Fibroblast of lung (primary cell): ENCODE data around the gene DNAJC27. TPM values are rescaled to one million over a fixed set of nuclear protein-coding genes. Genes with fewer than 3 reads are reported as not detected.
"Not testable (repeated sequence)": the region's sequence is repeated elsewhere in the genome, so short reads cannot be mapped to it uniquely, and the experiment has no call there.

Source experiments
- DNase-seq, 2 donors: peaks; one replicate each; pipeline versions ENCODE4 v3.0.0 to v3.0.0-alpha.2; 2010; ENCODE audit warnings: low read depth in 2 of 2
- H2AFZ ChIP-seq: 2 replicates; pipeline ENCODE4 v1.5.1; 2012; ENCODE audit warnings: low read length, control low read depth, inconsistent platforms
- H3K27ac ChIP-seq: 2 replicates; pipeline ENCODE4 v1.5.1; 2011; ENCODE audit warnings: low read length, control low read depth; ENCODE audit not compliant: insufficient read depth
- H3K27me3 ChIP-seq: 2 replicates; pipeline ENCODE4 v1.5.1; 2011; ENCODE audit warnings: mild to moderate bottlenecking, low read length; ENCODE audit not compliant: control insufficient read depth, insufficient read depth
- H3K36me3 ChIP-seq: 2 replicates; pipeline ENCODE4 v1.5.1; 2011; ENCODE audit warnings: low read length; ENCODE audit not compliant: control insufficient read depth, insufficient read depth
- H3K4me1 ChIP-seq: 2 replicates; pipeline ENCODE4 v1.5.1; 2011; ENCODE audit warnings: low read length; ENCODE audit not compliant: control insufficient read depth, insufficient read depth; ENCODE audit errors: extremely low read depth
- H3K4me2 ChIP-seq: 2 replicates; pipeline ENCODE4 v1.5.1; 2011; ENCODE audit warnings: low read length, control low read depth; ENCODE audit not compliant: insufficient read depth; ENCODE audit errors: extremely low read depth
- H3K4me3 ChIP-seq, 4 experiments: fragments of 200-600 bp in 1 of 4; sonication (generic) in 1 of 4; replicated peaks in 1 of 4; 2 replicates each; pipeline ENCODE4 v1.5.1; 2011 to 2016; ENCODE audit warnings: low read length in 4 of 4, low read depth in 3 of 4, mild to moderate bottlenecking in 3 of 4, control low read depth in 2 of 4, inconsistent platforms in 1 of 4, mixed read lengths in 1 of 4; ENCODE audit not compliant: insufficient read depth in 1 of 4; ENCODE audit errors: control extremely low read depth in 1 of 4
- H3K79me2 ChIP-seq: 2 replicates; pipeline ENCODE4 v1.5.1; 2012; ENCODE audit warnings: mild to moderate bottlenecking, low read length, inconsistent platforms; ENCODE audit not compliant: control insufficient read depth, insufficient read depth
- H3K9ac ChIP-seq: 2 replicates; pipeline ENCODE4 v1.5.1; 2011; ENCODE audit warnings: mild to moderate bottlenecking, low read length, control low read depth; ENCODE audit not compliant: insufficient read depth
- H3K9me3 ChIP-seq: 2 replicates; pipeline ENCODE4 v1.5.1; 2012; ENCODE audit warnings: low read depth, low read length; ENCODE audit not compliant: control insufficient read depth, insufficient read depth
- H4K20me1 ChIP-seq: 2 replicates; pipeline ENCODE4 v1.5.1; 2011; ENCODE audit warnings: low read length; ENCODE audit not compliant: control insufficient read depth, insufficient read depth; ENCODE audit errors: extremely low read depth
- EZH2 ChIP-seq: IDR thresholded peaks from 2 replicates; pipeline ENCODE4 v1.5.1; 2012; ENCODE audit warnings: low read length, control low read depth, mild to moderate bottlenecking; ENCODE audit errors: missing control alignments
- polyA plus RNA-seq, 2 donors: library from polyadenylated mRNA; depleted of rRNA in 1 of 2; stranded (reverse) in 1 of 2; unstranded in 1 of 2; fragments of >200 nt; gene quantifications; 2 replicates each; pipeline ENCODE4 v1.2.1, GENCODE V29; 2011 to 2012; ENCODE audit warnings: missing spikeins in 1 of 2
- total RNA-seq: library from RNA; depleted of rRNA; stranded (reverse); fragments of >200 nt; gene quantifications from 2 replicates; pipeline ENCODE4 v1.2.1, GENCODE V29; 2014
- TF ChIP-seq, protein P1 (sequence below), 2 donors: IDR thresholded peaks in 1 of 2; conservative IDR thresholded peaks in 1 of 2; 1 replicate in 1 of 2; 2 replicates in 1 of 2; pipeline ENCODE4 v1.5.1; 2011 to 2012; ENCODE audit warnings: low read length in 2 of 2, control low read depth in 1 of 2, inconsistent platforms in 1 of 2, low read depth in 1 of 2, mild to moderate bottlenecking in 1 of 2

The DNAJC27 gene
- total and polyA plus RNA-seq, 2 donors (not counting 1 experiment from before 2014, with no cell fraction given) = 5.0 to 7.3 TPM

DNA sequence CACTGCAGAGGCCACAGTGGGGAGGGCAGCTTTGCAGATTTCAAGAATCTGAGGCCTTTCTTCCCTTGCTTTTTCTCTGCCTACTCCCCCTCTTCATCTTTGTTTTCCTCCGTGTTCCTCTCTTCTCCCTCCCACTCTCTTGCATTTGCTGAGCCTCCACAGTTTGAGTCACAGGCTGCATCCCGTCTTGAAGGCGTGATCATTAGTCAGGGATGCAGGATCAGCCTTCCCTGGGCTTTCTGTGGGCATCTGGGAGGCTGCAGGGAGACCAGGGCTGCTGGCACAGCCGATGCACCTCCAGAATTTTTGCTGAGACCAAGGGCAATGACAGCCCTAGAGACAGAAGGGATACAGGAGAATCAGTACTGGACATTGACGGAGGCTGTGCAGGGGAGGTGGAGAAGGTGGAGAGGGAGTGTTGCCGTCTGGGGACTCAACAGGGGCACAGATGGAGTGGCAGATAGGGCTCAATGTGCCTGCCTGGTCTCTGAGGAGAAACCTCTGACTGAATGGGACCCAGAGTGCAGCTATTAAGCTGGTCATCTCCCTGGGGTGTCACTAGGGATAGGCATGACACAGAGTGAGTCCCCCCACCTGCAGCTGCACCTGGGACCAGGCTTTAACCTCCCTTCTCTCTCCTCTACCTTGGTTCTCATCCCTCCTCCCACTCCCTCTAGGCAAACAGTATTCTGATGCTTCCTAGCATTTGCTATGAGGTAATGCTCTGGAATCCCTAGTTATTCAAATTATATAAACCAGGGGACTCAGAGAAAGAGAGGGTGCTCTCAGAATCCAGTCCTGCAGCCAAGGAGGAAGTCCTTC lies 29.0 kb upstream of the DNAJC27 start:
- Histone ChIP-seq H3K9ac (no peak overlapping the region), H3K4me1 (no peaks in the 10 kb centered on the region), H2AFZ (peak overlapping the region; percentile 36), H3K36me3 (no peaks in the 10 kb centered on the region), H4K20me1 (no peaks in the 10 kb centered on the region), H3K4me2 (peak overlapping the region; percentile 37), H3K27me3 (no peaks in the 10 kb centered on the region), H3K9me3 (no peaks in the 10 kb centered on the region), H3K27ac (no peak overlapping the region), H3K79me2 (no peaks in the 10 kb centered on the region), H3K4me3 (no peak overlapping the region)
- peak in 1 of 2 donors; percentile 65 for DNase-seq
- TF ChIP-seq, protein P1, sequence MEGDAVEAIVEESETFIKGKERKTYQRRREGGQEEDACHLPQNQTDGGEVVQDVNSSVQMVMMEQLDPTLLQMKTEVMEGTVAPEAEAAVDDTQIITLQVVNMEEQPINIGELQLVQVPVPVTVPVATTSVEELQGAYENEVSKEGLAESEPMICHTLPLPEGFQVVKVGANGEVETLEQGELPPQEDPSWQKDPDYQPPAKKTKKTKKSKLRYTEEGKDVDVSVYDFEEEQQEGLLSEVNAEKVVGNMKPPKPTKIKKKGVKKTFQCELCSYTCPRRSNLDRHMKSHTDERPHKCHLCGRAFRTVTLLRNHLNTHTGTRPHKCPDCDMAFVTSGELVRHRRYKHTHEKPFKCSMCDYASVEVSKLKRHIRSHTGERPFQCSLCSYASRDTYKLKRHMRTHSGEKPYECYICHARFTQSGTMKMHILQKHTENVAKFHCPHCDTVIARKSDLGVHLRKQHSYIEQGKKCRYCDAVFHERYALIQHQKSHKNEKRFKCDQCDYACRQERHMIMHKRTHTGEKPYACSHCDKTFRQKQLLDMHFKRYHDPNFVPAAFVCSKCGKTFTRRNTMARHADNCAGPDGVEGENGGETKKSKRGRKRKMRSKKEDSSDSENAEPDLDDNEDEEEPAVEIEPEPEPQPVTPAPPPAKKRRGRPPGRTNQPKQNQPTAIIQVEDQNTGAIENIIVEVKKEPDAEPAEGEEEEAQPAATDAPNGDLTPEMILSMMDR (conservative IDR thresholded peaks at IDR 0.05 in 1 of 2, IDR thresholded peaks at IDR 0.05 in 1 of 2; ENCODE audit: low read depth in 1 of 2, low read length in 2 of 2) = no peak
- TF ChIP-seq EZH2 = no peak

DNA sequence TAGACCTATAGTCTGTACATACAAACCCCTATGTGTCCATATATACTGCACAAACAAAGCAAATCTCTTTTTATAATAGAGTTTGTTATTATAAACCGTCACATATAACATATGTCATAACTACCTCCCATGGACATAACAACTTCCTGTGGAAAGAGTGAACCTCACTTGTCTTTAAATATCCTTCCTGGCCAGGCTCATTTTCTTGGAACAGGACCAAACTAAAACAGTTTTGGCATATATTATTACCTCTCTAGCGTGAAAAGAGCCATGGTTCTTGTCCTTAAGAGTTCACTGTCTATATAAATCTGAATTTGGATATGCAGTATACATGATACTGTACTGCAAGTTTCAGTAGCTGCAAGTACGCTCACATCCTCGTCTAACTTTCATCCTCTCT lies 28.3 kb upstream of the DNAJC27 start:
- no peaks in the 10 kb centered on the region for H3K79me2 ChIP-seq
- H2AFZ ChIP-seq = peak overlapping the region; percentile 36
- H3K9me3 ChIP-seq = no peaks in the 10 kb centered on the region
- no peak for TF ChIP-seq EZH2
- H3K4me3 ChIP-seq = no peak overlapping the region
- no peaks in the 10 kb centered on the region for H4K20me1 ChIP-seq
- no peaks in the 10 kb centered on the region for H3K36me3 ChIP-seq
- H3K27ac ChIP-seq = no peak overlapping the region
- H3K4me1 ChIP-seq = no peaks in the 10 kb centered on the region
- peak overlapping the region; percentile 37 for H3K4me2 ChIP-seq
- H3K27me3 ChIP-seq = no peaks in the 10 kb centered on the region
- no peak for DNase-seq
- no peak overlapping the region for H3K9ac ChIP-seq

DNA sequence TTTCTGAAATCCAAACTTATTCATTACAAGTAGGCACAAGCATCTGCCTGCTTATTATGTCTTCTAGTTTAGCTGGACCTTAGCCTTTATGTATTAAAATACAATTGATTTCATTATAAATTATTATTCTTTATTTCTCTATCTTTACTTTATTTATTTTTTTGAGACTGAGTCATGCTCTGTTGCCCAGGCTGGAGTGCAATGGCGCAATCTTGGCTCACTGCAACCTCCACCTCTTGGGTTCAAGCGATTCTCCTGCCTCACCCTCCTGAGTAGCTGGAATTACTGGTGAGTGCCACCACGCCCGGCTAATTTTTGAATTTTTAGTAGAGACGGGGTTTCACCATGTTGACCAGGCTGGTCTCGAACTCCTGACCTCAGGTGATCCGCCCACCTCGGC lies 27.3 kb upstream of the DNAJC27 start:
- not testable (repeated sequence) for H3K27ac ChIP-seq

DNA sequence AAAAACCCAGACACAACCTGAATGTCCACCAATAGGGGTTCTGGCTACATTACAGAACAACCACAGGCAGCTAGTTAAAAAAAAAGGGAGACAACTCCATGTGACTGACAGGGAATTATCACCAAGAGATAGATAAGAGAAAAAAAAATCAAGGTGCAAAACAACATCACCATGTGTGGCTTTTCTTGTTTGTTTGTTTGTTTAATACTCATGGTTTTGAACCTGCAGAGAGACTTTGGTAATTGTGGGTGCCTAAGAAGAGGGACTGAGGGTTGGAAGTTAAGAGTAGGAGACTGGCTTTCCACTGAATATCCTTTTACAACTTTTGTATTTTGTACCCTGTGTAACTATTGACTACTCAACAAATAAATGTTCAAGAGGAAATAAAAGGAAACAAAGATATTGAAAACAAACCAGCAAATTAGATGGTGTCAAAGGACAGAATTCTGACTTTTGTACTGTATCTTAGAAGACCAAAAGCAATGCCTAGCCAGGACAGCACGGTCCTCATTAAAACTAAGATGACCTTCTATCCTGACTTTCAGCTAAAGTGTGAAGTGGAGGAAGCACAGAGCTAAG lies 22.5 kb upstream of the DNAJC27 start:
- H3K9me3 ChIP-seq = no peaks in the 10 kb centered on the region
- H3K9ac ChIP-seq = no peak overlapping the region
- H2AFZ ChIP-seq = no peak overlapping the region

More for the DNA sequence above, 27.3 kb upstream of the DNAJC27 start:
- H3K9ac ChIP-seq, H3K4me2 ChIP-seq, H4K20me1 ChIP-seq, H3K9me3 ChIP-seq, DNase-seq, H3K79me2 ChIP-seq, H3K36me3 ChIP-seq, H3K4me1 ChIP-seq, H2AFZ ChIP-seq, H3K4me3 ChIP-seq, H3K27me3 ChIP-seq: not testable (repeated sequence)

More for the DNA sequence above, 22.5 kb upstream of the DNAJC27 start:
- Histone ChIP-seq H3K4me3 (no peak overlapping the region), H3K27me3 (no peaks in the 10 kb centered on the region), H3K27ac (no peak overlapping the region), H3K36me3 (no peaks in the 10 kb centered on the region), H4K20me1 (no peaks in the 10 kb centered on the region), H3K4me1 (no peaks in the 10 kb centered on the region), H3K4me2 (no peak overlapping the region), H3K79me2 (no peaks in the 10 kb centered on the region)
- no peak for TF ChIP-seq EZH2
- TF ChIP-seq, protein P1 (conservative IDR thresholded peaks at IDR 0.05 in 1 of 2, IDR thresholded peaks at IDR 0.05 in 1 of 2; ENCODE audit: low read depth in 1 of 2, low read length in 2 of 2) = no peak
- no peak for DNase-seq
